SW480 (cell line): ENCODE data around the gene REEP6.

ENCODE experiments used
- DNase-seq: peaks from one replicate; pipeline ENCODE4 v3.0.0-alpha.2; 2016; ENCODE audit warnings: low spot score

Gene REEP6

DNA sequence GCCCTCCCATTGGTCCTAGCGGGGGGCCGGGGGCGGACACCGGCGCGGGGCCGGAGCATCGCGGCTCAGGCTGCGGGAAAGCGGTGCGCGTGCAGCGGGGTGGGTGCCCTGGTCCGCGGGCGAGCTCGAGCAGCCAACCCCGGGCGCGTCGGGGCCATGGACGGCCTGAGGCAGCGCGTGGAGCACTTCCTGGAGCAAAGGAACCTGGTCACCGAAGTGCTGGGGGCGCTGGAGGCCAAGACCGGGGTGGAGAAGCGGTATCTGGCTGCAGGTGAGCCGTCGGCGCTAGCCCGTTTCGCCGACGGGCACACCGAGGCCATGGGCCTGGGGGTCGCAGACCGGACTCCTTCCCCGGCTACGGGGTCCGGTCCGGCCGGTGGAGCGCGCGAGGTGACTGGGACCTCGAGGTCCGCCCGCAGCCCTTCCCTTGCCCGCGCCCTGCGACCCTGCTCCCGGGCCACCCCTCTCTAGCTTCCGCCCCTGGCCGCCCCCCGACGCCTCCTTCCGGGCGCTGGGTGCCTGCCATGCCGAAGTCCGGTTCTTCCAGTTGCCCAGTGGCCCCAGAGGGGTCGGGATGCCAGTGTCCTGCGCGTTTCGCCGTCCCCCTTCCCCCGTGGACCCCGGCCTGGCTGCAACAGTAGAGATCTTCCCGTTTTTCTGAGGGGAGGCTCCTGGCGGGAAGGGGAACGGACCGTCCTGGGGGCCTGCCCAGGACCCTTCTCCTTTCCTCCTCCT is at the start of gene REEP6:
REEP6 (plus strand) TSS at position 68 of the 735 bp plus-strand sequence; CDS start at position 157, 89 bp downstream.
- no peak for DNase-seq

- no peak for DNase-seq
Observed at GRCh38 chr19:1441677-1442438, 49.1 kb upstream of the REEP6 start.

DNA sequence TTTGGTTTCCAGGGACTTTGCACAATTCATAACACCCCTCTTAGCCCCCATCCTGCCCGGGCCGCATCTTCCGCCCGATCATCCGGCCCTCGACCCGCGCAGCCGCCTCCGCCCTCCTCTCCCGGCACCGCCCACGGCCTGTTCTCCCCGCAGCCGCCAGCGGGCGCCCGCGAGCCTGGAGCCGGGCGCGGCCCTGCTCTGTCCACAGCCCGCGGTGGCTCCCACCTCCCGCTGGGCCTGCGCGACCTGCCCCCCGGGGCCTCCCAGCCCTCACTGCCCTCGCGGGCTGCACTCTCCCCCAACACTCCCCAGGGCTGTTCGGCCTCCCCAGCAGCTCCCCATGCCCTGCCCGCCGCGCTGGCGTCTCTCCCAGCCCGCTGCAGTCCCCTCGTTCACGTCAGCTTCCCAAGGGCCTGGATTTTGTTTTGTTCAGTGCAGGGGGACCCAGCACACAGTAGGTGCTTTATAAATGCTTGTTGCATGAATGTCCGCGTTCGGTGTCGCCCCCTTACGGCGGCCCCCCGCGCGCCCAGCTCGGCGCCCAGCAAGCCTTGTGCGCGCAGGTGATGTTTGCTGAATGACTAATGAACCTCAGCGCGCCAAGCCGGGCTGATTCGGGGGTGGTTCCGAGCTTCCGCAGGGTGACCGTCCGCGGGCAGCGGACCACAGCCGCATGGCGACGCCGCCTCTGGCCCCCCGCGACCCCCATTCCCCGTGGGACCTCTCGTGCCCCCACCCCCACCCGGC is 45.6 kb upstream of the REEP6 start:
- peak; percentile 34 for DNase-seq

GRCh38 chr19:1445932-1446712 is 44.9 kb upstream of the REEP6 start:
- no peak for DNase-seq

GRCh38 chr19:1446713-1447481 is 44.1 kb upstream of the REEP6 start:
- no peak for DNase-seq

- DNase-seq = no peak
Observed at GRCh38 chr19:1447504-1447903, 43.5 kb upstream of the REEP6 start.

- DNase-seq = no peak
Observed at GRCh38 chr19:1447944-1448343, 43.0 kb upstream of the REEP6 start.

- DNase-seq = no peak
Observed at GRCh38 chr19:1449467-1450442, 41.2 kb upstream of the REEP6 start, which contains the start of gene APC2. Gene APC2 (plus strand): TSS chr19:1450121. CDS start chr19:1453002, 2,881 bp downstream.

DNA sequence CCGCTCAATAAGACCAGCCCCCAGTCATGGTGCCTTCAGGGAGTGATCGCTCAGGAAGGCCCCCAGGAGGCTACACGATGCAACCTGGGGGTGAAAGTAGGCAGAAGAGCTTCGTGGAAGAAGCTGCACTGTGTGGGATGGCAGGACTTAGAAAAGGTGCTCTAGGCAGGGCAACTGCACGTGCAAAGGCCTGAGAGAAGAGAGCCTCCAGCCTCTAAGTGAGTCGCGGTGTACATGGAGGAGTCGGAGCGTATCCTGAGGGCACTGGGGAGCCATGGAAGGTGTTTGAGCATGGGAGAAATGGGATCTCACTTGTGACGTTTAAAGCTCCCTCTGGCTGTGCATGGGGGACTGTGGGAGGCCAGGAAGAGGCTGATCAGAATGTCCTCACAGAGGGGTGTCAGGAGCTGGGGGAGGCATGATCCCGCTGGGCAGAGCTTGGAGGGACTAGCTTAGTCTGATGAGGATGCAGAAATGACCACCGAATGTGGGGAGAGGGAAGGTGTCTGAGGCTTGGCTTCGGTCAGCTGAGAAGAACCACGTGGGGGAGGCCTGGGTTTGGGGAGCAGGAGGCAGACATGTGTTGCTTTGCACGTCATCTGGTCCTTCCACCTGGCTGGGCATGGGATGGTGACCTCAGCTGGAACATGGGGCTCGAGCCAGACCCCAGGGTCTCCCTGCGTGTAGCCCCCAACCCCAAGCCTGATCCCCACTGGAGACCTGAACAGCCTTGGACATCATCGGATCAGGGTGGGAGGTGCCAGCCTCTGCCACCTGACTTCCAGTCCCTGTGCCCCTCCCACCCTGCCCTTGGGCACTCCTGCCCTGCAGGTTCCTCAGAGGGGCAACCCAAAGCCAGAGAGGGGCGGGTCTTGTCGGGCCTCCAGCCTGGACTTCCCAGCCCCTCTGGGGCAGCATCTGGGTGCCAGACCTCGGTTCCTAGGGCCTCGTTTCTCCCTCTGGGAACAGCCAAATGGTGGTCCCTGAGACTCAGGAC is 39.9 kb upstream of the REEP6 start:
- no peak for DNase-seq

- DNase-seq = no peak
Observed at GRCh38 chr19:1451916-1452801, 38.8 kb upstream of the REEP6 start.

DNA sequence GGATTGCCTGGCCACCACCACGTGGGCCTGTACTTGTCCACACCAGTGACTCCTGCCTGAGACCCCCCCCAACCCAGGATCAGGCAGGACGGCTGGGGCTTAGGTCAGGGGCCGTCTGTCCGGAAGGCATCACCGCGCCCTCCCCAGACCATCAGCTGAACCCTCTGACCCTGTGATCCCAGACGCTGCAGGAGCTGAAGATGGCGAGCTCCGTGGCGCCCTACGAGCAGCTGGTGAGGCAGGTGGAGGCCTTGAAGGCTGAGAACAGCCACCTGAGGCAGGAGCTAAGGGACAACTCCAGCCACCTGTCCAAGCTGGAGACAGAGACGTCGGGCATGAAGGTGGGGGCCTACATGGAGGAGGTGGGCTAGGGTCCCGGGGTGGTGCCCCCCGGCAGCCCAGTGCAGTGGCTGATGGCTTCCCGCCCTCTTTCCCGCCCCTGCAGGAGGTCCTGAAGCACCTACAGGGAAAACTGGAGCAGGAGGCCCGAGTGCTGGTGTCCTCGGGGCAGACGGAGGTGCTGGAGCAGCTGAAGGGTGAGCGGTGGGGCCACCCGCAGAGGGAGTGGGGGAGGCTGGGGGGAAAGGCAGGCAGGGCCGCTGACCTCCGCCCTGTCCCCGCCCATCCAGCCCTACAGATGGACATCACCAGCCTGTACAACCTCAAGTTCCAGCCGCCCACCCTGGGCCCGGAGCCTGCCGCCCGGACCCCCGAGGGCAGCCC is 38.0 kb upstream of the REEP6 start:
- DNase-seq = no peak

DNA sequence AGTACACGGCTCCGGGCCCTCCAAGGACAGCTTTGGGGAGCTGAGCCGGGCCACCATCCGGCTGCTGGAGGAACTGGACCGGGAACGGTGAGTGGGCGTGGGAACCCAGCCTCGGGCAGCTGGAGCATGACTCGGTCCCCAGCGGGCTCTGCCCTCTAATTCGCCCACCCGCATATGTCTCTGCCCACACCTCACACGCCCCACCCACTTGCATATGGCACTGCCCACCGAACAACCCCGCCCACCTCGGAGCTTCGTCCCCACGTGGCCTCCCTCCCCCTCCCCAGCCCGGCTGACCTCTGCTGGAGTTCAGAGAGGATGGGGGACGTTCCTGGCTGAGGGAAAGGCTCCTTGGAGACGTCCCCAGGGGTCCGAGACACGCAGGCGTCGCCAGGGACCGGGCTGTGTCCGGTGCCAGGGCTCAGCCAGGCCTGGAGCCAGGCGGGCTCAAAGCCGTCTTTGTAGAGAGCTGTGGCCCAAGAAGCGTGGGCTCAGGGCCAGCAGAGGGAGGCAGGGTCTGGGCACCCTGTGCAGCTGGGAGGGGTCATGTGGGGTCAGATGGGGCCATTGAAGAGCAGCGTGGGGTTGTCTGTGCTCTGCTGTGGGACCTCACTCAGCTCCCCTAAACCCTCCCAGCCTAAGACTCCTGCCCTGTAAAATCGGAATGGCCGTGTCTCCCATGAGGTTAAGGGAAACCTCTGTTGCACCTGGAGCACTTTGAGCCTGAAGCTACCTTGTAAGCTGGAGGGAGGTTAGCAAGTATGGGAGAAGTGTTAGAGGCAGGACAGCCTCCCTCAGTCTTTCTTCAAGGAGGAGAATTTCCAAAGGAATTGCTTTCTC is 37.2 kb upstream of the REEP6 start:
- peak; percentile 56 for DNase-seq

DNA sequence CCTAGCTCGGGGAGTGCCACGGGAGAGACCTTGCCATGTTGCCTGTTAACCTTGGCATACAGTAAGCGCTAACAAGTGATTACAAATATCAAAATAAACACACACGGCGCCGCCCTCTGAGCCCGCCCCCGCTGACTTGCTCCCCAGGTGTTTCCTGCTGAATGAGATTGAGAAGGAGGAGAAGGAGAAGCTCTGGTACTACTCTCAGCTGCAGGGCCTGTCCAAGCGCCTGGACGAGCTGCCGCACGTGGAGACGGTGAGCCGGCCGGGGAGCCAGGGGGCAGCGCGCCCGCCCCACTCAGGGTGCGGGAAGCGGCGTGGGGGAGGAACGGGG is 36.0 kb upstream of the REEP6 start:
- DNase-seq = peak; percentile 46

GRCh38 chr19:1455336-1456120 is 35.5 kb upstream of the REEP6 start:
- peak; percentile 73 for DNase-seq
